Stimulated activated naive CD8-positive, alpha-beta T cell treated with anti-CD3 and anti-CD28 coated beads, Interleukin-15, Interleukin-2, amounts not matched to agents 100 ng/mL and 50 ng/mL, for 24 hours (primary cell): Measurements from ENCODE around the gene GANC.

ENCODE experiments used
- H3K27ac Mint-ChIP-seq: one replicate; pipeline ENCODE4 v1.8.0; 2021; ENCODE audit warnings: mild to moderate bottlenecking, mixed read lengths
- H3K27me3 Mint-ChIP-seq: one replicate; pipeline ENCODE4 v1.8.0; 2021; ENCODE audit warnings: mixed read lengths
- H3K36me3 Mint-ChIP-seq: one replicate; pipeline ENCODE4 v1.8.0; 2021; ENCODE audit warnings: low read depth, mixed read lengths
- H3K4me1 Mint-ChIP-seq: one replicate; pipeline ENCODE4 v1.8.0; 2021; ENCODE audit warnings: low read depth, mixed read lengths
- H3K4me3 Mint-ChIP-seq: one replicate; pipeline ENCODE4 v1.8.0; 2021; ENCODE audit warnings: mild to moderate bottlenecking, mixed read lengths
- H3K9me3 Mint-ChIP-seq: one replicate; pipeline ENCODE4 v1.8.0; 2021; ENCODE audit warnings: mixed read lengths

Gene GANC

DNA sequence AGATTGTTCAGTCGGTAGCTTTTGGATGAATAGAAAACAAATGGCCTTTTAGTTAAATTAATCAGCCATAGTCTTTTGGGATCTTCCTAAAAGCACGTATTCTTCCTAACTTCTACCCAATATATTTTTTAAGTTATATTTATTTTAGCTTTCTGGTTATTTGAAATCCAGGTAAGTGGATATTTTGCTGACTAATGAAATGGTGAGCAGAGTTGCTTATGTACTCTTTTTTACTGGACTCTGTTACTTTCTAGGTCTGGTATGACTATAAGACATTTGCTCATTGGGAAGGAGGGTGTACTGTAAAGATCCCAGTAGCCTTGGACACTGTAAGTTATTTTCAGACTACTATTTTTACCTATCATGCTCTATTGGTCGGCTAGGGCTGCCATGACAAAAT, 72.5 kb downstream of the GANC start:
- no peaks in the 10 kb centered on the region for H3K9me3 Mint-ChIP-seq
- no peaks in the 10 kb centered on the region for H3K27me3 Mint-ChIP-seq
- peaks cover 15% of the 10 kb centered on the region for H3K36me3 Mint-ChIP-seq
- H3K4me3 Mint-ChIP-seq: no peak overlapping the region
- no peak overlapping the region for H3K27ac Mint-ChIP-seq
- H3K4me1 Mint-ChIP-seq: no peaks in the 10 kb centered on the region

DNA sequence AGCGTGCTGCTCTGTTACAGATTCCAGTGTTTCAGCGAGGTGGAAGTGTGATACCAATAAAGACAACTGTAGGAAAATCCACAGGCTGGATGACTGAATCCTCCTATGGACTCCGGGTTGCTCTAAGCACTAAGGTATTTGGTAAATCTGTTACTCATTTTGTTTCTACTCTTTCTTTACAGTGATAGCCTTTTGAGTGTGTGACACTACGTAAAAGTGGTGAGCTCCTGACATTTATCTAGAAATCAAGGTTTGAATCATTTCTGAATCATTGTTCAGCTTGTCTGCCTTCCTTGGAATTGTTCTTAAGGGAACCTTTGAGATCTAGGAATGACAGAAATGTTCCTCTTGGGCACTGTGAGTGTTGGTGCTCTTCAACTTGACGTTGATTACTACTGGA, 75.1 kb downstream of the GANC start:
- H3K36me3 Mint-ChIP-seq: peaks cover 30% of the 10 kb centered on the region

DNA sequence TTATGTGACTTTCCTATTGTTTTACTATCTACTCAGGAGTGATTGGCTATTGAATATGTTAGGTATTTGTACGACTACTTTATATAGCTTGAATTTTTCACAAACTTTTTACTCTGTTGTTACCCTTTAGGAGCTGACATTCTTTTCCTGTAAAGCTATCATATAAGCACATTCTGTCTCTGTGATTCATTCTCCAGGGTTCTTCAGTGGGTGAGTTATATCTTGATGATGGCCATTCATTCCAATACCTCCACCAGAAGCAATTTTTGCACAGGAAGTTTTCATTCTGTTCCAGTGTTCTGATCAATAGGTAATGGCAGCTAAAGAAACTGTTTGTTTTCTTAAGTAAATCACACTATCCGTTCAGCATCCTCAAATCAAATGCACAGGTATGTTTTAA, 76.2 kb downstream of the GANC start:
- Mint-ChIP-seq H3K27me3 (no peaks in the 10 kb centered on the region), H3K36me3 (peaks cover 37% of the 10 kb centered on the region), H3K4me1 (no peaks in the 10 kb centered on the region), H3K4me3 (no peak overlapping the region), H3K9me3 (no peaks in the 10 kb centered on the region), H3K27ac (no peak overlapping the region)

More for the DNA sequence above, 75.1 kb downstream of the GANC start:
- H3K4me3 Mint-ChIP-seq: no peak overlapping the region
- H3K4me1 Mint-ChIP-seq: no peaks in the 10 kb centered on the region
- H3K27me3 Mint-ChIP-seq: no peaks in the 10 kb centered on the region
- no peak overlapping the region for H3K27ac Mint-ChIP-seq
- H3K9me3 Mint-ChIP-seq: no peaks in the 10 kb centered on the region

DNA sequence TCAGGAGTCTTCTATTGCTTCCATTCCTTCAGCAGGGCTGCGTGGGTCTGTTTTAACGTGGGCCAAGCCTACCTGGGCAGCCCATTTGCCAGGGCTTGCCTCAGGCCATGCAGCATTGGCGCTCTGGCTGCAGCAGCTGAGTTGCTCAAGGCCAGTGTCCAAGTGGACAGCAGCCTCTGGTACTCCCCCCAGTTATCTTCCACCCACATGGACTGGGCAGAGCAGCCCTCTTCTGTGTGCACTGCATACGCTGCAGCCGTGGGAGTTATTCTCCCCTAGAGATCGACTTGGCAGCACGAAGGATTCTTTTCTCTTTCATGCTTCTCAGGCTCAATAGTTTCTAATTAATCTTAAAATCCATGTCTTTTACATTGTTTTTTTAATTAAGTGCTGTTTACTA, 79.4 kb downstream of the GANC start:
- Mint-ChIP-seq H3K4me1 (no peaks in the 10 kb centered on the region), H3K27ac (no peak overlapping the region), H3K36me3 (peaks cover 33% of the 10 kb centered on the region), H3K27me3 (no peaks in the 10 kb centered on the region), H3K4me3 (no peak overlapping the region), H3K9me3 (no peaks in the 10 kb centered on the region)

DNA sequence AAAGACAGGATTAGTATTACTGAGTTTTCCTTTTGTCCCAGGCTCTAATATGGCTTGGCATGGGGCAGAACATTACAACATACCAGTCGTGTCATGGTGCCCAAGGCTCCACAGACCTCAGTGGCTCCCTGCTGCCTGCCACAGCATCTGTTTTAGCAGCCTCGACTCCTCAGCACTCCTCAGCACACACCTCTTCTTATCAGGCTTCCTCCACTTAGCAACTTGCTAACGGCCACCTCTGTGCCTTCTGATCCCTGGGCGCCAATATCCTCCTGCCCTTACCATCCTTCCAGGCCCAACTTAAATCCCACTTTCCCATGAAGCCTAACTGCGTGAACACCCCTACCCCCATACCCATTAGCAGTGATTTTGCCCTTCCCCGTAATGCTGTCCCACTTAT, 80.1 kb downstream of the GANC start:
- no peaks in the 10 kb centered on the region for H3K27me3 Mint-ChIP-seq
- H3K4me3 Mint-ChIP-seq: no peak overlapping the region

GRCh38 chr15:42354824-42355223, 81.8 kb downstream of the GANC start:
- Mint-ChIP-seq H3K36me3 (peaks cover 27% of the 10 kb centered on the region), H3K4me3 (no peak overlapping the region), H3K27ac (no peak overlapping the region), H3K27me3 (no peaks in the 10 kb centered on the region), H3K4me1 (no peaks in the 10 kb centered on the region), H3K9me3 (no peaks in the 10 kb centered on the region)

More for the DNA sequence above, 80.1 kb downstream of the GANC start:
- Mint-ChIP-seq H3K27ac (no peak overlapping the region), H3K4me1 (no peaks in the 10 kb centered on the region), H3K36me3 (peaks cover 33% of the 10 kb centered on the region), H3K9me3 (no peaks in the 10 kb centered on the region)

DNA sequence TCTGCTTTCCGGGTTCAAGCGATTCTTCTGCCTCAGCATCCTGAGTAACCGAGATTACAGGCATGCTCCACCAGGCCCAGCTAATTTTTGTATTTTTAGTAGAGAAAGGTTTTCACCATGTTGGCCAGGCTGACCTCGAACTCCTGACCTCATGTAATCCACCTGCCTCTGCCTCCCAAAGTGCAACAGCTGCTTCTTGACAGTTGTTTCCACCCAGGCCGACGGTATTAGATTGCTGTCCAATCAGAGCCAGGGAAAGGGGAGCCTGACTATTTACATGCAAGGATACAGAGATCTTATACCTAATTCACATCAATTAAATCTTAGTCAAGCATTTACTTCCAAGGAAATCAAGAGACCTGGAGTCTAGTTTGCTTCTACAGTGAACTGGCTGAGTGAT, 82.3 kb downstream of the GANC start:
- Mint-ChIP-seq H3K36me3 (peaks cover 23% of the 10 kb centered on the region), H3K4me3 (no peak overlapping the region), H3K27me3 (no peaks in the 10 kb centered on the region), H3K27ac (no peak overlapping the region), H3K4me1 (no peaks in the 10 kb centered on the region), H3K9me3 (no peaks in the 10 kb centered on the region)

DNA sequence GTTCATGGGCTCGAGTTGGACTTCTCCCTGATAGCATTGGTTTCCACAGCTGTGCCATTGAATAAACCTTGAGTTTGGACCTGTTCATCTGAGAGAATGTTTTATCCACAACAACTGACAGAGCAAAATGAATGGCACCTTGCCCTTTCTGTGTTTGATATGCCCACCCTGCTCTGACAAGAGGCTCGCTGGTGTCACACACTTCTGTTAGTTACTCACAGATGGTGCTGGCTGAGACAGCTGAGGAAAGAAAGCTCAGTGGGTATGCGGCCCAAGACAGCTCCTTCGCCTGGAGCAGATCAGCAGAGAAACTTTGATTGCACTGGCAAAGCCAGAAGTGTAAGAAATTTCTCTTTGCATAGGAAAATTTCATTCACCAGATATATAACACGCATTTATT, 83.8 kb downstream of the GANC start:
- H3K9me3 Mint-ChIP-seq: no peaks in the 10 kb centered on the region
- no peak overlapping the region for H3K27ac Mint-ChIP-seq
- H3K27me3 Mint-ChIP-seq: no peaks in the 10 kb centered on the region
- peaks cover 13% of the 10 kb centered on the region for H3K36me3 Mint-ChIP-seq
- H3K4me3 Mint-ChIP-seq: no peak overlapping the region
- H3K4me1 Mint-ChIP-seq: no peaks in the 10 kb centered on the region

GRCh38 chr15:42358141-42358540, 85.1 kb downstream of the GANC start:
- Mint-ChIP-seq H3K9me3 (no peaks in the 10 kb centered on the region), H3K27me3 (no peaks in the 10 kb centered on the region), H3K4me3 (no peak overlapping the region), H3K36me3 (peaks cover 6% of the 10 kb centered on the region), H3K27ac (no peak overlapping the region), H3K4me1 (no peaks in the 10 kb centered on the region)

- H3K27ac Mint-ChIP-seq: no peak within 1 kb of the TSS
- H3K27me3 Mint-ChIP-seq: no peaks in the 10 kb centered on the region
- no peaks in the 10 kb centered on the region for H3K36me3 Mint-ChIP-seq
- H3K4me3 Mint-ChIP-seq: no peak within 1 kb of the TSS
- no peaks in the 10 kb centered on the region for H3K4me1 Mint-ChIP-seq
- H3K9me3 Mint-ChIP-seq: no peaks in the 10 kb centered on the region
These were observed 86.2 kb downstream of the GANC start, which contains the start of gene CAPN3 for GRCh38 chr15:42359249-42359648. Gene CAPN3, plus strand, starts transcription at chr15:42359501. Its CDS starts 305 bp downstream, at chr15:42359806.

DNA sequence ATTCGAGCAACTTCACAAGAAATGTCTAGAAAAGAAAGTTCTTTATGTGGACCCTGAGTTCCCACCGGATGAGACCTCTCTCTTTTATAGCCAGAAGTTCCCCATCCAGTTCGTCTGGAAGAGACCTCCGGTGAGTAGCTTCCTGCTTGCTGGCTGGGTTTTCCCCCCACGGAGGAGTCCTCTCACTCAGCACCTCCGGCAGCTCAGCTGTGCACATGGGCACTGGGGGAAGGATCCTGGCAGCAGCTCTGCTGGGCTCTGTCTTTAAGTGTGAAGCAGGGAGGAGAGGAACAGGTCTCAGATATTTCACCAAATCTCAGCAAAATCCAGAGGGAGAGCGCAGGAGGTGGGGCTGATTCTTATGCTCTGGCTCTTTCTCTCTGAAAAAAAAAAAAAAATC, 87.0 kb downstream of the GANC start:
- Mint-ChIP-seq H3K4me3 (no peak overlapping the region), H3K4me1 (no peaks in the 10 kb centered on the region), H3K27ac (no peak overlapping the region), H3K36me3 (no peaks in the 10 kb centered on the region), H3K27me3 (no peaks in the 10 kb centered on the region), H3K9me3 (no peaks in the 10 kb centered on the region)

DNA sequence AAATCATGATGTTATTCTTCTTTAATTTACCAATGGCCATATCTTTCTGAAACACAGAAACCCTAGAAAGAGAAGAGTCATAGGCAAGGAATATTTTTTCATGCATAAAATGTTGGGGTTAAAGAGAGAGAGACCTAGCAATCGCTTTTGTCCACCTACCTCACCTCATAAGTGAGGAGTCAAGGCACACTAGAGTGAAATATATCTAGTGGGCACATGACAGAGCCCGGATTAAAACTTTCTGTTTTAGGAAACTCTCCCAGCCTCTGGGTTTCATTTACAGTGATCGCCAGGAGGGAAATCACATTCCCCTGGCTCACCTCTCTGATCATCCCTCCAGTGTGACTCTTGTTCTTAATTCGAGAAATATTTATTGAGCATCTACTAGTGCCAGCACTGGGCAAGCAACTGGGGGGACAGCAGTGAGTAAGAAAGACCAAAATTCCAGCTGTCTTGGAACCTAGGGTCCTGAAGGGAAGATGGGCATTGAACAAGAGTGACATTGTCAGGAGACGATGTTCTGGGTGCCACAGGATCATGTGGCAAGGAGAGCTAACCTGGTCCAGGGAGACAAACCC, 87.6 kb downstream of the GANC start:
- Mint-ChIP-seq H3K9me3 (no peaks in the 10 kb centered on the region), H3K27me3 (no peaks in the 10 kb centered on the region), H3K4me3 (no peak overlapping the region), H3K36me3 (no peaks in the 10 kb centered on the region), H3K4me1 (no peaks in the 10 kb centered on the region), H3K27ac (no peak overlapping the region)

DNA sequence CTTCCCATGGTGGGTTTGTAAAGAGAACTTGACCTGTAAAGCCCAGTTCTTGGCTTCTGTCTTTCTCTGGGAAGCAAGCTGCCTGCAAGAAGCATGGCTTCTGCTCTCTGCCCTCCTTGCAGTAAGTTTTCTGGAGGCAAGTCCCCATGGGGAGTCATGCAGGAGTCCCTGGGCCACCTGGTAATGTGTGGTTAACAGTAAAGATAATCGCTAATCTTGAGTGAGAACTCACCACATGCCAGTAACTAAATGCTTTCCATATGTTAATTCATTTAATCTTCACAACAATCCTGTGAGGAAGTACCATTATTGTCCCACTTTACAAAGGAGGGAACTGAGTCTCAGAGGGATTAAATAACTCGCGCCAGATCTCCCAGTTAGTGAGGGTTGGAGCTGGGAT, 90.5 kb downstream of the GANC start:
- Mint-ChIP-seq H3K4me1 (no peaks in the 10 kb centered on the region), H3K36me3 (no peaks in the 10 kb centered on the region), H3K27me3 (no peaks in the 10 kb centered on the region), H3K4me3 (no peak overlapping the region), H3K27ac (no peak overlapping the region), H3K9me3 (no peaks in the 10 kb centered on the region)

GRCh38 chr15:42363942-42364341, 90.9 kb downstream of the GANC start:
- Mint-ChIP-seq H3K4me1 (no peaks in the 10 kb centered on the region), H3K9me3 (no peaks in the 10 kb centered on the region), H3K27ac (no peak overlapping the region), H3K4me3 (no peak overlapping the region), H3K27me3 (no peaks in the 10 kb centered on the region), H3K36me3 (no peaks in the 10 kb centered on the region)

- no peak overlapping the region for H3K4me3 Mint-ChIP-seq
These were observed 91.5 kb downstream of the GANC start for GRCh38 chr15:42364529-42364928.

DNA sequence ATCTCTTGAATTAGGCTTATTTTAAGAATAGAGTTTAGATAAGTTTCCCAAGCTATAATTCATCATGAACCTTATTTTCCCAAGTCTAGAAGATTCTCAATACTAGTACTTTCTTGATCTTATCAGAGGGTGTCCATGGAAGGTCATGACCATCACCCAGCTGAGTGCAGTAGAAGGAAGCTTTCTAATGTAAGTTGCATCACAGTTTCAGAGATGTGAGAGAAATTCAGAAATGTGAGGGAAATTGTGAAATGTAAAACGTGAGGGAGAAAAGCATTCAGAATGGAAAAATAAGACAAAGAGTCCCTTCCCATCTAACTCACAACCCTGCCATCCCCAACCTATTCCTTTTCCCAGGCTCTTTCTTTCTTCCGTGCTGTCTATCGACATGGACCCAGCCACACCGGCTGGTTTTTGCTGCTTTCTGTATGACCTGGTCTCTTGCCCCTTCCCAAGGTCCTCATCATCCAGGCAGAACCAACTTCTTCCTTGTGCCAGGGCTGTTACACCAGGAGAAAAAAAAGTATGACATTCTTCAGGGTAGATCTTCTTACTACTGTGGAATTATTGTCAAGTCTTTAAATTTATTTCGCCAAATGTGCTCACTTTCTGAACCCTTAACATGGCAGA, 93.0 kb downstream of the GANC start:
- H3K27ac Mint-ChIP-seq: no peak overlapping the region
- H3K4me3 Mint-ChIP-seq: no peak overlapping the region
- no peaks in the 10 kb centered on the region for H3K9me3 Mint-ChIP-seq
- H3K36me3 Mint-ChIP-seq: no peaks in the 10 kb centered on the region
- no peaks in the 10 kb centered on the region for H3K27me3 Mint-ChIP-seq
- no peaks in the 10 kb centered on the region for H3K4me1 Mint-ChIP-seq

More at GRCh38 chr15:42364529-42364928, 91.5 kb downstream of the GANC start:
- Mint-ChIP-seq H3K4me1 (no peaks in the 10 kb centered on the region), H3K36me3 (no peaks in the 10 kb centered on the region), H3K27ac (no peak overlapping the region), H3K9me3 (no peaks in the 10 kb centered on the region), H3K27me3 (no peaks in the 10 kb centered on the region)
